ENCODE data around the gene CASP12.

CASP12 gene

GRCh38 chr11:104891135-104891534 lies 7.1 kb downstream of the CASP12 start:
- no peak for DNase-seq

GRCh38 chr11:104883342-104883741 lies 14.9 kb downstream of the CASP12 start:
- no peak for DNase-seq

DNA sequence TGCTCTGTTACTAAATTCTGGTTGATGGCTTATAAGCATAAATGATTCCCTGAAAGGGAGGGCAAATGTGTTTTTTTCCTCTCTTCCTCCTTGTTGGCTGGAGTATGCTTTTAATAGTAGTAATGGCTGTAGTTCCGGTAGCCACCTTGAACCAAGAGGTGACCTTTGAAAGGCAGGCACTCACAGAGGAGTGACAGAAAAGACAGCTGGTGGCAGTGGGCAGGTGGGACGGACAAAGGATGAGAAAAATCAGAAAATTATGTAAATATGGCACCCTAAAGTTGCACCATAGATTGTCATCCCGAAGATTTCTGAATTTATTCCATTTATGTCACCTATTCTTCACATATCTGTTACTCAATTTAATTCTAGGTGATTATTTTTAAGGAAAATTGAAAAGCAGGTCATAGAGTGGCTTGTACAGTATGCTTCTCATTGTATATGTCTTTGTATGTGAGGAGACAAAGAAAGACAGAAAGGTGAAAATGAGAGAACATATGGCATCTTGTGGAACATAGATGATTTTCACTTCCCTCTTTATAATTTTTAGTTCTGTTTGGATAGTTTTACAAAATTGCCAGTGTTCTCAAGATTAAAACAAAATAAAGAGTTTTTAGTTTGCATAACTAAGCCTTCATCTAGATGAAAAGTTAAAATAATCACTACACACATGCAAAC lies 17.0 kb downstream of the CASP12 start:
- no peak for DNase-seq

DNA sequence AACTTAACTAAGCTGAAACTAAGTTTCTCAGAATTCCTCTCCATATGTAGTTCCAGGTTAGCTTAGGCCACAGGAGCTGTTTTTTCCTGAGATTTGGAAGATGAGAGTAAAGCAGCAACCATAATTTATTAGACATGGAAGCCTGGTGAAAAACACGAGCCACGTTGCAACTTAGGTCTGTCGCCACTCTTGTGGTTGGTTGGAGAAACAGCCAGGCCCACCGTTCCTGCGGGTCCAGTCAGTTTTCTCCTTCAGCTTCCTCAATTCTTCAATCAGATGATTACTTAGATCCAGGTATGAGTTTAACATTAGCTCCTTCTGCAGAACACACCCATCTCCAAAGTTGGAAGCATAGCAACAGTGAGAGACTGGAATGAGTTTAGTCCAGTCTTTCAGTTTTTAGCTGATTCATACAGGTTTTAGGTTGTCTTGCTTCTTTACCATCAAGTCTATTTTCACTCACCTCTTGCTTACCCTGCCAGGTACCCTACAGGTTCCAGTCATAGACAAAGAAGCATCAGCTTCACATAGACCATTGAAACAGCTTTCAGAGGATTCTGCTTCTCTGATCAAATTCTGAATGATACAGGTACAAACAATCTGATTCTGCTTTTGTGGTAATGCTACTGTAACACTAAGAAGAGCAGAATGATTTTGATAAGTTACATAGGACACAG lies 18.6 kb downstream of the CASP12 start:
- DNase-seq: no peak

DNA sequence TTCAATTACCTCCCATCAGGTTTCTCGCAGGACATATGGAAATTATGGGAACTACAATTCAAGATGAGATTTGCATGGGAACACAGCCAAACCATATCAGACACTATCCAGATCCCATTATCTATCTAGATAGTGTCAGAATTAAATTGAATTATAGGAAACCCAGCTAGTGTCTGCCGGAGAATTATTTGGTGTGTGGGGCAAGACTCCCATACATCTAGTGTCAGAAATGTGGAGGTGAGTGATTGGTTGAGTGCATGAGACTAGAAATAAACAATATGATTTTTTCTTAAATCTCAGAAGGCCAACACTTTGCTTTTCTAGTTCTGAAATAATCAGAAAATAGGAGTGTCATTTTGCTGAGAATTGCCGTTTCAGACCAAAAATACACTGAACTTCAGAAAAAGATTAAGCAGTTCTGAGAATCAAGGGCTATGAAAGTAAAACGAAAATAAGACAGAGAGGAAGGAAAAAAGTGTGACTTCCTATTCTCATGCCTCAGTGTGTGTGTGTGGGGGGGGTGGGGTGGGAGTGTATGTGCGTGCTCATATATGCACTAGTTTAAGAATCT lies 21.3 kb downstream of the CASP12 start:
- no peak for DNase-seq

- DNase-seq: no peak
Observed at GRCh38 chr11:104876324-104876723, 21.9 kb downstream of the CASP12 start.

DNA sequence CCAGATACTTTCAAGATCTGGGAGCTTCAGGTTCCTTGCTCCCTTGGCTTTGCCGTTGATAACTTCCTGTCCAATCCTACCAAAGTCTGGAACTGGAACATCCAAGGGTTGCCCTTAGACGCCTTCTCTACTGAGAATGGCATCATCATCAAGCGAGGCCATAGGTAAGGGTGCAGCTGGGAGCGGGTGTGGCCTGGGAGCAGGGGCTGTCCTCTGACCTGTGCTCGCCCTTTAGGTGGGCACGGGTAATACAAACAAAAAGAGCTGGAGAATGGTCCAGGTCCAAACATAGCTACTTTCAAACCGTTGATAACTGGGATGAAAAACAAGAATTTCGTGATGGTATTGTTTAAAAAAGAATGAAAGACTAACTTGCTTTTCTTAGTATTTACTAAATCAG lies 25.0 kb downstream of the CASP12 start:
- no peak for DNase-seq

DNA sequence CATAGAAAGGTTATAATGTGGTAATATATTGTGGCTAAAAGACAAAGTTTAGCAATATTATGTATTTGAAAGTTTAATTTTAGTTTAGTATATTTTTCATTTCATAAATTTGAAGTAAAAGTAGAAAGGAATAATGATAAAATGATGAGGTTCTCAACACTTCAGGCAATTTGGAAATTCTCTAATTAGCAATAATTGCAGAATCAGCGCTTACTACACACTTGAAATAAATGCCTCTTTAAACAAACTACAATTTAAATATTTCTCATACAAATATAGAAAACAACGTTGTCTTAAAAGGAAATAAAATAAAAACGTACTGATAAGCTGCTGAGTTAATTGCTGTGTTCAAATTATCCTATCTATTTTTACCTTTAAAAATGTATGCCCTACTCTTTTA lies 25.9 kb downstream of the CASP12 start:
- no peak for DNase-seq

DNA sequence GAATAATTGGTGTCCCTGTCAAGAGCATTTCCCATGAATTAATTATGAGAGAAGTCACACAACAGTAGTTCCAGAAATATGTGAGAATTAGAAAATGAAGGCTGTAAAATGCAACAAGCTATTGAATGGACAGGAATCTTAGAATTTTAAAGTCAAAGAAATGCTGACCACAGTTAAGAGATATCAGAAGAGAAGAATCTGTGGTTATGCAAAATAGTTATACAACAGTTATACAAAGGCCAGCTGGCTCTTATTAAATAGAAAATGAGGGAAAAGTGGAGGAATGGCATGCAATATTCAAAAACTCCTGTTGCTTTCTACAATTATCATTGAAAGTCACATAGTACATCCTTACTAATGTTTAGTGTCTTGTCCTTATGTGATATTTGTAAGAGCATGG lies 27.4 kb downstream of the CASP12 start:
- DNase-seq: no peak

DNA sequence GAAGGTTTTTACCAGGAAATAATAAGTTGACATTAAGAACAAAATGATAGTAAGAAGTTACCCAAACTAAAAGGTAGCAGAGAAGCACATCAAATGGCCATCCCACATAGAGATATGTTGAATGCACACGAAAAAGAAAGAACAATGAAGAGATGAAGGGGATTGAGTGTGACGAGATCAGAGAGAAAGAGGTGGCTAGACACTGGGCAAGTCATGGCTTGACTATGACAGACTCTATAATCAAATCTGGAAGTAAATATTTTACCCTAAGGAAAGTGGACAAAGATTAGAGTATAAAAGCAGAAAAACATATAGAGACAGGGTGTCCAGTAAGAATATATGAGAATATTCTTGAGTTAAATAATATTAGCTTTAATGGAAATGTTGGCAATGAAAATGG lies 31.4 kb downstream of the CASP12 start:
- DNase-seq: no peak

- no peak for DNase-seq
Observed at GRCh38 chr11:104858882-104859775, 39.1 kb downstream of the CASP12 start.

- no peak for DNase-seq
Observed at GRCh38 chr11:104856607-104857006, 41.7 kb downstream of the CASP12 start.

GRCh38 chr11:104855965-104856364 lies 42.3 kb downstream of the CASP12 start:
- no peak for DNase-seq

DNA sequence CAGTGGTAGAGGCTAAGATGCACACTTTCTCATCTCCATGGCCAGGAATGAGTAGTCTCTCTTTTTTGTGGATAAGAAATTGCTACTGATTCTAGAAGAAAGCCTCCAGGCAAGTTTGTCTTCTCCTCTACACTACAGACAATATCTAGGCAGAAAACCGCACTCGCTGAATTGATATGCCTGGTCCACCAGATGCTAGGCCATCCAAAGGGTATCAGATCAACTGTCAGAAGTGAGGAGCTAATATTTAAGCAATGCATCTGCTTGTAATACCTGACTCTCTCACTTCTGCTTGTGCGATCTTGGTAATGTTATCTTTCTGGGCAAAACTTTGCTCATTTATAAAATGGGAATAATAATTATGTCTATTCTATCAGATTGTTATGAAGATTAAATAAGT lies 45.0 kb downstream of the CASP12 start:
- DNase-seq: no peak

DNA sequence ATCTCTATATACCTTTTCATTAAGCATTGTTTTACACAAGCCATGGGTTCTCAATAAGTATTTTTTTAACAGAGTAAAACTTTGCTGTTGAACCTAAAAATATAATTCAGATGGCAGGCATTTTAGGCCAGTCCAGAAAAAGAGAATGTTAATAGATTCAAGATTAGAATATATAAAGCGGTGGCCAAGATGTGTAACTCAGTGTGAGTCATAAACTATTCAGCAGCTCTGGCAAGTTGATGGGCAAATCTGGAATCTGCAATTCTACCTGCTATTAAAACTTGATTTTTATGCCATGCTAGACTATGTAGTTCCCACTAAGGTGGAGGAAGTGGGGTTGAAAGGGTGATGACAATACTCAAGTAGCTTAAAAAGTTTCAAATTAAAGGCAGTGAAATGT lies 45.4 kb downstream of the CASP12 start:
- DNase-seq: no peak

- DNase-seq: no peak
Observed at GRCh38 chr11:104846216-104846615, 52.0 kb downstream of the CASP12 start.

DNA sequence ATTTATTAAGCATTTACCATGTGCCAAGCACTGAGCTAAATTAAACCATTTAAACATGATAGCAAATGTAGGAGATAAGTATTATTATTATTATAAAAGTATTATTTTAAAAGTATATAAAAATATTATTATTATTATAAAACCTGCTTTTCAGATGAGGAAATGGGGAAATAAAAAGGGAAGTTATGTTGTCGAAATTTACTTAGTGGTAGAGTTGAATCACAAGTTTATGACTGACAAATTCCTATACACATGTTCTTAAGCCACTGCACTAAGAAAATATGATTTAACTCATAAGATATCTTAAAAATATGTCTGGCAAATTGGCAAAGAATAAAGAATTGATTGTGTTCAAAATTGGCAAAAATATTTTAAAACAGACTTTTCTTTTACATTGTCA lies 53.8 kb downstream of the CASP12 start:
- no peak for DNase-seq

GRCh38 chr11:104843150-104843836 lies 55.0 kb downstream of the CASP12 start:
- no peak for DNase-seq

GRCh38 chr11:104841973-104842525 lies 56.2 kb downstream of the CASP12 start:
- DNase-seq: no peak

DNA sequence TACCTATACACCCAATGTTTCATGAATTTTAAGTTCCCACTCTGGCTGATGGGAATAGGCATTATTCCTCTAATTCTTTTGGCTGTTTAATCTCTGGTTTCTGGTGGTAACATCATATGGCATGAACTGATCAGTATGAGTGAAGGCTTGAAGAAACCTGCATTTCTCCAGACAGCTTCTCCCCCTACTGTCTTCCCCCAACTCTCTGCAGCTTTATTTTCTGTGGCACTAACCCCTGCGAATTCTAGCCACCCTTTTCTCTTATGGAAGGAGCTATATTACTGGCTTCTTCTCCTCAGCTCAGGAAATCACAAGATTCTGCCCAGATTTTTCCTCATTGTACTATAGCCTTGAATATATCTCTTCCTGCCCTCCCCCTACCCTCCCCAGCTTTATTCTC lies 57.1 kb downstream of the CASP12 start:
- no peak for DNase-seq

DNA sequence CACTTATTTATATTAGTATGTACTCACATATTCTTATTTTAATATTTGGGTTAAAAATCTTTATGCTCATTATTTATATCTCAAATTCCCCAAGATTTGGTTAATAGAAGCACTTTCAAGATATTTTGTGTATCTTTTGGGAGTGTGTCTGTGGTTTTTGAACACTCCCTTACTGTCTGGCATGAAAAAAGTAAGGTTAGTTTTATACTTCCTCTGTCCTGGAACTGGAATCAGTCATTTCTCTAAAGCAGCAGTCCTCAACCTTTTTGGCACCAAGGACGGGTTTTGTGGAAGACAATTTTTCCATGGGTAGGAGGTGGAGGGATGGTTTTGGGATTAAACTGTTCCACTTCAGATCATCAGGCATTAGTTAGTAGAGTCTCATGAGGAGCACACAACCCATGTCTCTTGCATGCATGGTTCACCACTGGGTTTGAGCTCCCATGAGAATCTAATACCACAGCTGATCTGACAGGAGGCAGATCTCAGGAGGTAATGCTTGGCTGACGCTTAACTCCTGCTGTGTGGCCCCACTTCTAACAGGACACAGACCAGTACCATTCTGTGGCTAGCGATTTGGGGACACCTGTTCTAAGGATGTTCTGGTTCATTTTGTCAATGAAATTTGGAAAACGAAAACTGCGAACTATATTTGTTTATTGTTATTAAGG lies 60.2 kb downstream of the CASP12 start:
- no peak for DNase-seq

- no peak for DNase-seq
Observed at GRCh38 chr11:104836691-104837090, 61.6 kb downstream of the CASP12 start.

All from NCI-H2171 treated with DMSO at 0.1 percent for 48 hours (cell line).